ELR (cell line): ENCODE measurements around the gene CRABP2.
A peak's percentile ranks its signal among the peaks of the same experiment; 100 is the strongest.

Experiments
- DNase-seq: peaks from one replicate; pipeline ENCODE4 v3.0.0-alpha.2; 2015; ENCODE audit warnings: low read depth

Gene CRABP2

GRCh38 chr1:156741481-156741983 is 36.1 kb upstream of the CRABP2 start:
- DNase-seq: no peak

DNA sequence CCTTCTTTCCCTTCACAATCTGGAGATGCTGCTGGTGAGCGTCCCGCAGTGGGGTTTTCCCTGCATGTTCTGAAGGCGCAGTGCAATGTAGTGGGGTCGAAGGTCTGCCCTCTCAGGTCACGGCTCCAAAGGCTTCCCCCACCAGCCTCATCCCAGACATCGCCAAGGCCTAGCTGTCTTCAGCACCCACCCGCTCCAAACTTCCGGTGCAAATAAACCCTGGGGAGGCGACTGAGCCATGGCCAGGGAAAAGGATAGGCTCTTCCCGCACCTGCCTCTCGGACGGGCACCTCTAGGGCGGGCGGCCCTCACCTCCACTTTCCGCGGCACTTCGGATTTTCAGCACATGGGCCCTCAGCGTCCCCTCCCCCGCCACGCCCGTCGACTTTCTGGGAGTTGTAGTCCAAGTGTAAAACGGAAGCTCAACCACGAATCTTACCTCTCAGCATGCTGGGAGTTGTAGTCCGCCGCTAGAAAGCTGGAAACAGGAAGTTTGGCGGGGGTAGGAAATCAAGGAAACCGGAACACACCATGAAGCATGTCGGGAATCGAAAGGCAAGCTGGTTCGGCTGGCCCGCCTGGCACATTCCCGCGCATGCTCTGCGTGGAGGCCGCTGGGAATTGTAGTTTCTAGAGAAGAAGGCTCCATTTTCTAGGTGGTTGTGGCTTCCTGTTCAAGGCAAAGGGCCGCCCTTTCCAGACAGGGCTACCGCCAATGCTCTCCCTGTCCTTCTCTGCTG is 35.5 kb upstream of the CRABP2 start, which contains the start of gene MRPL24:
Gene MRPL24 (minus strand): TSS at position 348 of the 740 bp plus-strand sequence. CDS start 2,384 bp downstream, outside the sequence.
- peak; percentile 100 for DNase-seq

DNA sequence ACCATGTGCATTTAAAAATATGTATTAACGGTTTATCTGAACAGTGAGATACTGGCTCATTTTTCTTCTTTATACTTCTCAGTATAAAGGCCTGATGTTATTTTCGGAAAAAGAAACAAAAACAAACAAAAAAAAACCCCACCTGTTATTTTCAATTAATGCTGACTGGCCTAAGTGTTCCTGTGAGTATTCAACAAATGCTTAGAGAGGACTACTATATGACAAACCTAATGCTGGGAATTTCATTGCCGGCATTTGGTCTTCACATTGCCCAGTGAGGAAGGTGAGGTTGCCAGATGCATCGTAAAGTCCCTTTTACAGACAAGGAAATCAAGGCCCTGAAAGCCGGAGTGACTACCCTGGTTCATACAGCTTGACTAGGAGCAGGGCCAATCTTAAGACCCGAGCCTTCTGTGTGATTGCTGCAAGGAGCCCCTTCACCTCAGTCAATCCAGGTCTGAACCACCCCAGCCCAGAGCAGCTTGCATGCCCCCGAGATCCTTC is 34.9 kb upstream of the CRABP2 start:
- no peak for DNase-seq

DNA sequence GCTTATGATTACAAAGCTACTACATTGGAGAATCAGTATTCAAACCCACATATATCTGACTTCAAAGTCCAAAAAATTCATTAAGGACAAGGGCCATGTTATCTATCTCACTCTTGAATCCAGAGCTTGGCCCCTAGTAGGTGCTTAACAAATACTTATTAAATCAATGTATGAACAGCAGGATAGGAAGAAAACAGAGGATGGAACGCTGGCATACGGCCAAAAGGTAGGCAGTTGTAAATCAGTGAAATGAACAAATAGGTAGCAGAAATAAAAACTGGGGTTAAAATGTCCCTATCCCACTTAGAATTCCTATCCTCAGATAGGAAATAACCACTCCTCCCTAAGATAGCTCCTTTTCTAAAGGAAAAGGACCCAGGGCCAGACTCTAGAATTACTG is 33.5 kb upstream of the CRABP2 start:
- DNase-seq: no peak

GRCh38 chr1:156738407-156738806 is 33.0 kb upstream of the CRABP2 start:
- no peak for DNase-seq

DNA sequence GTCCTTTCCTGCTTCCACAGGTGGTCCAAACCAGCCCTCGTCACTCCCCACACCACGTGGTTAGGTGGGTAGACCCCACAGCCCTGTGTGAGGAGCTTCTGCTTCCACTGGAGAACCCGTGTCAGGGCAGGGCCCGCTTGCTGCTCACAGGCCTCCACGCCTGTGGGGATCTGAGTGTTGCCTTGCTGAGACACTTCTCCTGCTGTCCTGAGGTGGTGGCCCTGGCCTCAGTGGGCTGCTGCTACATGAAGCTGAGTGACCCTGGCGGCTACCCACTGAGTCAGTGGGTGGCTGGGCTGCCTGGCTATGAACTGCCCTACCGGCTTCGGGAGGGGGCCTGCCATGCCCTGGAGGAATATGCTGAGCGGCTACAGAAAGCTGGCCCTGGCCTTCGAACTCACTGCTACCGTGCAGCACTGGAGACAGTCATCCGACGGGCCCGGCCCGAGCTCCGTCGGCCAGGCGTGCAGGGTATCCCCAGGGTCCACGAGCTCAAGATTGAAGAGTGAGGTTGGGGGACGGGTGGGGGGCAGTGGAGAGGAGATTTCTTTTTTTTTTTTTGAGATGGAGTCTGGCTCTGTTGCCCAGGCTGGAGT is 28.7 kb upstream of the CRABP2 start:
- no peak for DNase-seq

GRCh38 chr1:156728599-156729462 is 23.4 kb upstream of the CRABP2 start, which contains the start of gene ISG20L2:
TSS of gene ISG20L2 (minus strand) at chr1:156728766. CDS start at chr1:156727652, 1,114 bp downstream.
- peak; percentile 99 for DNase-seq

- DNase-seq: peak; percentile 89
These were observed 22.7 kb upstream of the CRABP2 start, which contains the start of gene METTL25B for GRCh38 chr1:156727926-156728598. TSS of gene METTL25B (plus strand) at chr1:156728469. CDS start at chr1:156729105, 636 bp downstream.

- no peak for DNase-seq
These were observed 22.1 kb upstream of the CRABP2 start for GRCh38 chr1:156727492-156727891.

GRCh38 chr1:156726549-156727226 is 21.3 kb upstream of the CRABP2 start:
- peak; percentile 82 for DNase-seq

- peak; percentile 93 for DNase-seq
These were observed 20.4 kb upstream of the CRABP2 start for GRCh38 chr1:156725683-156726280.

DNA sequence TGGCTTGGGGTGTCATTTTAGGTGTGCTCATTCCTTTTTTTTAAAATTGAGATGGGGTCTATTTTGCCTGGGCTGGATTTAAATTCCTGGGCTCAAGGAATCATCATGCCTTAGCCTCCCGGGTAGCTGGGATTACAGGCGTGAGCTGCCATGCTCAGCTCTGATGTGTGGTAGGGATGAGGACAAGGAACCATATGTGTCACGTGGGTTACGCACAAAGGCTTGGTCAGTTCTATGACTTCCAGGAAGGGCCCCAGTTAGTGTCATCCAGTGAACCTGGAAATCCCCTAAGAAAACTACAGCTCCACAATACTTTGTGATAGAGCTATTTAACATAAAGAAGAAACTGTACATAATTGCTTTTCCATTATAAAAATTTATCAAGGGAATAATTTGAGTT is 16.2 kb upstream of the CRABP2 start:
- DNase-seq: no peak

- DNase-seq: no peak
These were observed 15.7 kb upstream of the CRABP2 start for GRCh38 chr1:156721131-156721530.

GRCh38 chr1:156717351-156717750 is 12.0 kb upstream of the CRABP2 start:
- DNase-seq: peak; percentile 25

- DNase-seq: no peak
These were observed 9.4 kb upstream of the CRABP2 start for GRCh38 chr1:156714830-156715229.

GRCh38 chr1:156712626-156713025 is 7.2 kb upstream of the CRABP2 start:
- peak; percentile 21 for DNase-seq

DNA sequence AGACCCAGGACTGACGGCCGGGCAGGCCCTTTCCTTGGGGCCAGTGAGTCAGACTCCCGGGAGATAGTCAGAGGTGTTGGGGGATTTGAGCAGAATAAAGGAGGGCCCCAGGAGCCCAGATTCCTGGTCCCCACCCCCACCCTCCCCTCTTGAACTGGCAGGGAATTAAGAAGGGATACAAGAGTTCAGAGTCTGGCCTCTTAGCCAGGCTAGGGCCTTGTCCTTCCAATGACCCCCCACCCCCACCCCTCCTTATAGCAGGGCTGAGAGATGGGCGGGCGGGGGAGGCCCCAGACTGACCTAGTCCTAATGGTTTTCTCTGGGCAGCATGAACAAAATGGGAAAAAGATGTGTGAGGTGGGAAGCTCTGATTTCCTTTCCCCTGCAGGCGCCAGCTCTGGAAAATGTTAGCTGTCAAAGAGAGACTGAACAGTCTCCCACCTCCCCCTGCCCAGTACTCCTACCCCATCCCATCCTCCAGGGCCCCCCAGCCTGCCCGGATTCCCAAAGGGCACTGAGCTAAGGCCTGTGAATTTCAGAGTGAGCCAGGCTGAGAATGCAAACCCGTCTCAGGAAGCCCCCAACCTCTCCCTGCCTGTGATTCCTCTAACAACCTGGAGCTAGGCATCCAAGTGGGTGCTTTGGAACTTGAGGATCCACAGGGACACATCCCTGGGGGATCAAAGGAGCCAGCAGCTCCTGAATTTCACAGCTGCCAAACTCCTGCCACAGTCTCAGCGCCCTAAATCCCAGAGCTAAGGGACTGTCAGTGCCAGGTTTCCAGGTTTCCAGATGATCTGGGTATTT is 5.8 kb upstream of the CRABP2 start:
- DNase-seq: peak; percentile 45

- peak; percentile 53 for DNase-seq
These were observed 4.5 kb upstream of the CRABP2 start for GRCh38 chr1:156709757-156710489.

GRCh38 chr1:156709031-156709430 is 3.6 kb upstream of the CRABP2 start:
- no peak for DNase-seq
